Activated CD4-positive, alpha-beta T cell treated with anti-CD3 and anti-CD28 coated beads for 36 hours (primary cell): ENCODE results near the gene CACHD1. TPM values are rescaled to one million over a fixed set of nuclear protein-coding genes. Genes with fewer than 3 reads are reported as not detected.

Experiments
- ATAC-seq: fragments of 200-7000 bp; cut with Tn5 transposase; one replicate; pipeline ENCODE4 v1.10.0; 2021; ENCODE audit warnings: mild to moderate bottlenecking, moderate library complexity
- CTCF ChIA-PET: fragments of 350-600 bp; sonication (Branson Sonifier 250); formaldehyde crosslinking; loops from one replicate; lab custom pipeline; 2021; ENCODE audit warnings: antibody characterized with exemption; lab: Charles Lee
- POLR2A ChIA-PET: fragments of 350-600 bp; sonication (Branson Sonifier 250); formaldehyde crosslinking; loops from one replicate; lab custom pipeline; 2021; ENCODE audit warnings: antibody characterized with exemption, inconsistent platforms; lab: Charles Lee
- DNase-seq: peaks from one replicate; pipeline ENCODE4 v3.0.0-alpha.2; 2020
- H3K27ac Mint-ChIP-seq: one replicate; pipeline ENCODE4 v1.8.0; 2021; ENCODE audit warnings: mixed read lengths
- H3K27me3 Mint-ChIP-seq: one replicate; pipeline ENCODE4 v1.8.0; 2021; ENCODE audit warnings: mixed read lengths
- H3K36me3 Mint-ChIP-seq: one replicate; pipeline ENCODE4 v1.8.0; 2021; ENCODE audit warnings: low read depth, mixed read lengths
- H3K4me1 Mint-ChIP-seq: one replicate; pipeline ENCODE4 v1.8.0; 2021; ENCODE audit warnings: mixed read lengths
- H3K4me3 Mint-ChIP-seq: one replicate; pipeline ENCODE4 v1.8.0; 2021; ENCODE audit warnings: mild to moderate bottlenecking, moderate library complexity, mixed read lengths
- H3K9me3 Mint-ChIP-seq: one replicate; pipeline ENCODE4 v1.8.0; 2021; ENCODE audit warnings: low read depth, mixed read lengths
- intact Hi-C, 2 experiments: fragments of 100-400 bp; cut with DNase I in 1 of 2; cut with micrococcal nuclease in 1 of 2; formaldehyde crosslinking; loops; one replicate each; pipeline versions ENCODE4 v1.14.2 to v1.15.1; 2022 to 2024; cut with DNase I, micrococcal nuclease
- total RNA-seq, 2 experiments: library from RNA; stranded (reverse); gene quantifications; one replicate each; pipeline ENCODE4 v1.2.3, GENCODE V29; 2021

The CACHD1 gene
- total RNA-seq, 2 experiments from 2014 or later, result 1.9 to 2.3 TPM

- no peaks in the 10 kb centered on the region for H3K4me1 Mint-ChIP-seq
- ATAC-seq (no peak), DNase-seq (no peak)
- H3K27ac Mint-ChIP-seq, result no peak overlapping the region
- no peaks in the 10 kb centered on the region for H3K36me3 Mint-ChIP-seq
- ChIA-PET POLR2A (no interaction called here), CTCF (interaction anchor here (0.7 to 0.8 kb wide), 2 partner anchors 10 to 97 kb away, joined by 3 read pairs; no protein-coding TSS in a partner anchor)
- no peak overlapping the region for H3K4me3 Mint-ChIP-seq
- no peaks in the 10 kb centered on the region for H3K9me3 Mint-ChIP-seq
- no peaks in the 10 kb centered on the region for H3K27me3 Mint-ChIP-seq
- intact Hi-C loops, result no loop called here
Observed at GRCh38 chr1:64575881-64576676, 106.2 kb downstream of the CACHD1 start.

- ATAC-seq (no peak), DNase-seq (no peak)
- no peak overlapping the region for H3K4me3 Mint-ChIP-seq
- ChIA-PET CTCF (interaction anchor here (0.6 to 0.7 kb wide), 2 partner anchors 100 to 114 kb away, joined by 4 read pairs; no protein-coding TSS in a partner anchor), POLR2A (no interaction called here)
- H3K9me3 Mint-ChIP-seq, result no peaks in the 10 kb centered on the region
- no peaks in the 10 kb centered on the region for H3K36me3 Mint-ChIP-seq
- H3K27me3 Mint-ChIP-seq, result peaks cover 2% of the 10 kb centered on the region
- no peak overlapping the region for H3K27ac Mint-ChIP-seq
- H3K4me1 Mint-ChIP-seq, result no peaks in the 10 kb centered on the region
- intact Hi-C loops, result no loop called here
Observed at GRCh38 chr1:64578270-64578973, 108.5 kb downstream of the CACHD1 start.

GRCh38 chr1:64579767-64580166, 109.8 kb downstream of the CACHD1 start:
- Mint-ChIP-seq H3K4me3 (no peak overlapping the region), H3K36me3 (no peaks in the 10 kb centered on the region), H3K4me1 (no peaks in the 10 kb centered on the region), H3K27ac (no peak overlapping the region), H3K9me3 (no peaks in the 10 kb centered on the region), H3K27me3 (peaks cover 2% of the 10 kb centered on the region)
- no peak for ATAC-seq
- DNase-seq, result no peak
- CTCF ChIA-PET, result no interaction called here
- POLR2A ChIA-PET, result no interaction called here
- intact Hi-C loops, result loop anchor here in 1 of 2 experiments (5.0 kb wide), 1 partner anchor 312 kb away; no protein-coding TSS in a partner anchor

- ATAC-seq, result no peak
- ChIA-PET POLR2A (no interaction called here), CTCF (interaction anchor here (0.9 kb wide), 1 partner anchor 15 kb away, joined by 3 read pairs; no protein-coding TSS in a partner anchor)
- H3K36me3 Mint-ChIP-seq, result no peaks in the 10 kb centered on the region
- no peaks in the 10 kb centered on the region for H3K9me3 Mint-ChIP-seq
- intact Hi-C loops, result loop anchor here in 1 of 2 experiments (5.0 kb wide), 1 partner anchor 314 kb away; no protein-coding TSS in a partner anchor
- no peak overlapping the region for H3K27ac Mint-ChIP-seq
- peaks cover 2% of the 10 kb centered on the region for H3K27me3 Mint-ChIP-seq
- no peak for DNase-seq
- H3K4me1 Mint-ChIP-seq, result peaks cover 7% of the 10 kb centered on the region
- H3K4me3 Mint-ChIP-seq, result no peak overlapping the region
Observed at GRCh38 chr1:64581135-64581842, 111.4 kb downstream of the CACHD1 start.

GRCh38 chr1:64581843-64582185, 111.9 kb downstream of the CACHD1 start:
- H3K27ac Mint-ChIP-seq, result no peak overlapping the region
- POLR2A ChIA-PET, result no interaction called here
- CTCF ChIA-PET, result no interaction called here
- H3K9me3 Mint-ChIP-seq, result no peaks in the 10 kb centered on the region
- ATAC-seq, result no peak
- no peaks in the 10 kb centered on the region for H3K36me3 Mint-ChIP-seq
- H3K27me3 Mint-ChIP-seq, result peaks cover 2% of the 10 kb centered on the region
- intact Hi-C loops, result loop anchor here in 1 of 2 experiments (5.0 kb wide), 1 partner anchor 315 kb away; no protein-coding TSS in a partner anchor
- no peak for DNase-seq
- H3K4me3 Mint-ChIP-seq, result no peak overlapping the region
- H3K4me1 Mint-ChIP-seq, result peaks cover 7% of the 10 kb centered on the region

- ATAC-seq (no peak), DNase-seq (no peak)
- H3K4me1 Mint-ChIP-seq, result peaks cover 7% of the 10 kb centered on the region
- CTCF ChIA-PET, result no interaction called here
- no peak overlapping the region for H3K27ac Mint-ChIP-seq
- H3K9me3 Mint-ChIP-seq, result no peaks in the 10 kb centered on the region
- intact Hi-C loops, result loop anchor here in 1 of 2 experiments (5.0 kb wide), 1 partner anchor 317 kb away; no protein-coding TSS in a partner anchor
- peaks cover 2% of the 10 kb centered on the region for H3K27me3 Mint-ChIP-seq
- no peaks in the 10 kb centered on the region for H3K36me3 Mint-ChIP-seq
- POLR2A ChIA-PET, result no interaction called here
- H3K4me3 Mint-ChIP-seq, result no peak overlapping the region
Observed at GRCh38 chr1:64584479-64584878, 114.5 kb downstream of the CACHD1 start.

- no peak for DNase-seq
- Mint-ChIP-seq H3K27me3 (no peaks in the 10 kb centered on the region), H3K36me3 (no peaks in the 10 kb centered on the region), H3K27ac (no peak overlapping the region), H3K4me3 (no peak overlapping the region), H3K4me1 (peaks cover 7% of the 10 kb centered on the region), H3K9me3 (no peaks in the 10 kb centered on the region)
- intact Hi-C loops, result no loop called here
- POLR2A ChIA-PET, result no interaction called here
- CTCF ChIA-PET, result no interaction called here
- no peak for ATAC-seq
Observed at GRCh38 chr1:64588876-64589275, 118.9 kb downstream of the CACHD1 start.

- DNase-seq (no peak), ATAC-seq (no peak)
- Mint-ChIP-seq H3K4me1 (peaks cover 6% of the 10 kb centered on the region), H3K27me3 (no peaks in the 10 kb centered on the region), H3K9me3 (no peaks in the 10 kb centered on the region), H3K36me3 (no peaks in the 10 kb centered on the region), H3K4me3 (no peak overlapping the region), H3K27ac (no peak overlapping the region)
- CTCF ChIA-PET, result interaction anchor here (0.5 to 1.5 kb wide), 4 partner anchors 8 to 328 kb away, joined by 3 to 4 read pairs (median 3); no protein-coding TSS in a partner anchor
- POLR2A ChIA-PET, result no interaction called here
- intact Hi-C loops, result no loop called here
Observed at GRCh38 chr1:64590316-64590715, 120.4 kb downstream of the CACHD1 start.

GRCh38 chr1:64594446-64594845, 124.5 kb downstream of the CACHD1 start:
- CTCF ChIA-PET, result interaction anchor here (0.6 to 0.9 kb wide), 3 partner anchors 18 to 1445 kb away, joined by 3 read pairs; no protein-coding TSS in a partner anchor
- ATAC-seq (no peak), DNase-seq (no peak)
- POLR2A ChIA-PET, result no interaction called here
- H3K27ac Mint-ChIP-seq, result no peak overlapping the region
- H3K36me3 Mint-ChIP-seq, result no peaks in the 10 kb centered on the region
- H3K9me3 Mint-ChIP-seq, result no peaks in the 10 kb centered on the region
- no peak overlapping the region for H3K4me3 Mint-ChIP-seq
- intact Hi-C loops, result no loop called here
- H3K4me1 Mint-ChIP-seq, result no peaks in the 10 kb centered on the region
- peaks cover 3% of the 10 kb centered on the region for H3K27me3 Mint-ChIP-seq

- H3K27ac Mint-ChIP-seq, result no peak overlapping the region
- POLR2A ChIA-PET, result interaction anchor here (0.6 kb wide), 1 partner anchor 1067 kb away, joined by 5 read pairs; no protein-coding TSS in a partner anchor
- no peak for ATAC-seq
- H3K27me3 Mint-ChIP-seq, result peaks cover 3% of the 10 kb centered on the region
- intact Hi-C loops, result no loop called here
- no peak for DNase-seq
- H3K36me3 Mint-ChIP-seq, result no peaks in the 10 kb centered on the region
- H3K9me3 Mint-ChIP-seq, result no peaks in the 10 kb centered on the region
- no peaks in the 10 kb centered on the region for H3K4me1 Mint-ChIP-seq
- H3K4me3 Mint-ChIP-seq, result no peak overlapping the region
- CTCF ChIA-PET, result interaction anchor here (0.7 to 1.2 kb wide), 2 partner anchors 28 to 97 kb away, joined by 4 read pairs; no protein-coding TSS in a partner anchor
Observed at GRCh38 chr1:64595871-64596515, 126.1 kb downstream of the CACHD1 start.

GRCh38 chr1:64597113-64597512, 127.2 kb downstream of the CACHD1 start:
- H3K27me3 Mint-ChIP-seq, result peaks cover 3% of the 10 kb centered on the region
- no peaks in the 10 kb centered on the region for H3K36me3 Mint-ChIP-seq
- H3K4me3 Mint-ChIP-seq, result no peak overlapping the region
- H3K4me1 Mint-ChIP-seq, result no peaks in the 10 kb centered on the region
- H3K27ac Mint-ChIP-seq, result no peak overlapping the region
- ATAC-seq (no peak), DNase-seq (no peak)
- H3K9me3 Mint-ChIP-seq, result no peaks in the 10 kb centered on the region
- CTCF ChIA-PET, result no interaction called here
- POLR2A ChIA-PET, result no interaction called here
- intact Hi-C loops, result no loop called here
